Measurements from ENCODE around the gene PPP1R36.

DNA sequence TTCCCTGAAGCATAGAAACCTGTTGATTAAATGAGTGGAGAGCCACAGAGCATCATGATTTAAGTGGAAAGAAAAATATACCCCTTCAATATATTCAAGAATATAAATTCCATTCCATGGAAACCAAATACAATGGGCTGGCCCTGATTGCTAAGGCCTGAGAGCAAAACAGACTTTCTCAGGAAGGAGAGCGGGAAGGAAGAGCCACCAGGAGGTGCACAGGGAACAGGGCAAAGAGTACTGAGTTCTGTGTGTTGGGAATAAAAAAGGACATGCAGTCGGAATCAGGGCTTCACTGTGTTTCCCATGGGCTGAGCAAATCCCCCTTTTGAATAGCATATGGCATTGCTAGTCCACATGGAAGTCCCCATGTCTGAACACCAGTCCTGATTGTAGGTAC lies 84.8 kb downstream of the PPP1R36 start:
- TF ChIP-seq EP300 (IDR thresholded peaks at IDR 0.05) (no peak), POLR2A (IDR thresholded peaks at IDR 0.05) (no peak)
- TF ChIP-seq, protein P1, sequence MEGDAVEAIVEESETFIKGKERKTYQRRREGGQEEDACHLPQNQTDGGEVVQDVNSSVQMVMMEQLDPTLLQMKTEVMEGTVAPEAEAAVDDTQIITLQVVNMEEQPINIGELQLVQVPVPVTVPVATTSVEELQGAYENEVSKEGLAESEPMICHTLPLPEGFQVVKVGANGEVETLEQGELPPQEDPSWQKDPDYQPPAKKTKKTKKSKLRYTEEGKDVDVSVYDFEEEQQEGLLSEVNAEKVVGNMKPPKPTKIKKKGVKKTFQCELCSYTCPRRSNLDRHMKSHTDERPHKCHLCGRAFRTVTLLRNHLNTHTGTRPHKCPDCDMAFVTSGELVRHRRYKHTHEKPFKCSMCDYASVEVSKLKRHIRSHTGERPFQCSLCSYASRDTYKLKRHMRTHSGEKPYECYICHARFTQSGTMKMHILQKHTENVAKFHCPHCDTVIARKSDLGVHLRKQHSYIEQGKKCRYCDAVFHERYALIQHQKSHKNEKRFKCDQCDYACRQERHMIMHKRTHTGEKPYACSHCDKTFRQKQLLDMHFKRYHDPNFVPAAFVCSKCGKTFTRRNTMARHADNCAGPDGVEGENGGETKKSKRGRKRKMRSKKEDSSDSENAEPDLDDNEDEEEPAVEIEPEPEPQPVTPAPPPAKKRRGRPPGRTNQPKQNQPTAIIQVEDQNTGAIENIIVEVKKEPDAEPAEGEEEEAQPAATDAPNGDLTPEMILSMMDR (IDR thresholded peaks at IDR 0.05): no peak

Data from upper lobe of left lung (tissue), 4 donors.